Measurements from ENCODE around the gene PALM.

The PALM gene

DNA sequence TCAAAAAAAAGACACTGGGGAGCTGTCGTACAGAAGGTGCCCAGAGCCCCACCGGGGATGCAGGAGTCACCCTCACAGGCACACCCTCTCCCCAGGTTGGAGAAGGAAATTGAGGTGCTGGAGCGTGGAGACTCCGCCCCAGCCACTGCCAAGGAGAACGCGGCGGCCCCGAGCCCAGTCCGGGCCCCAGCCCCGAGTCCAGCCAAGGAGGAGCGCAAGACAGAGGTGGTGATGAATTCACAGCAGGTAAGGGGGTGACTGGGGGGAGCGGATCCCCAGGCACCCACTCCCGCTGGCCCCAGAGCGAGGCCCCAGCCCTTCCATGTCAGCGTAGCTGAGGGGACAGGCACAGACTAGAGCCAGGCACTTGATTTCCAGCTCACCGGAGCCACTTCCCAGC lies 22.3 kb downstream of the PALM start (continued):
- TF ChIP-seq SNAI2 (CRISPR knock-in tag; IDR thresholded peaks at IDR 0.05), result no peak
- TF ChIP-seq BACH2 (CRISPR knock-in tag; IDR thresholded peaks at IDR 0.05; ENCODE audit: borderline replicate concordance), result no peak
- no peak for TF ChIP-seq ARNTL (CRISPR knock-in tag; IDR thresholded peaks at IDR 0.05; ENCODE audit: borderline replicate concordance, low read depth)
- no peak for TF ChIP-seq RARB (CRISPR knock-in tag; IDR thresholded peaks at IDR 0.05)

DNA sequence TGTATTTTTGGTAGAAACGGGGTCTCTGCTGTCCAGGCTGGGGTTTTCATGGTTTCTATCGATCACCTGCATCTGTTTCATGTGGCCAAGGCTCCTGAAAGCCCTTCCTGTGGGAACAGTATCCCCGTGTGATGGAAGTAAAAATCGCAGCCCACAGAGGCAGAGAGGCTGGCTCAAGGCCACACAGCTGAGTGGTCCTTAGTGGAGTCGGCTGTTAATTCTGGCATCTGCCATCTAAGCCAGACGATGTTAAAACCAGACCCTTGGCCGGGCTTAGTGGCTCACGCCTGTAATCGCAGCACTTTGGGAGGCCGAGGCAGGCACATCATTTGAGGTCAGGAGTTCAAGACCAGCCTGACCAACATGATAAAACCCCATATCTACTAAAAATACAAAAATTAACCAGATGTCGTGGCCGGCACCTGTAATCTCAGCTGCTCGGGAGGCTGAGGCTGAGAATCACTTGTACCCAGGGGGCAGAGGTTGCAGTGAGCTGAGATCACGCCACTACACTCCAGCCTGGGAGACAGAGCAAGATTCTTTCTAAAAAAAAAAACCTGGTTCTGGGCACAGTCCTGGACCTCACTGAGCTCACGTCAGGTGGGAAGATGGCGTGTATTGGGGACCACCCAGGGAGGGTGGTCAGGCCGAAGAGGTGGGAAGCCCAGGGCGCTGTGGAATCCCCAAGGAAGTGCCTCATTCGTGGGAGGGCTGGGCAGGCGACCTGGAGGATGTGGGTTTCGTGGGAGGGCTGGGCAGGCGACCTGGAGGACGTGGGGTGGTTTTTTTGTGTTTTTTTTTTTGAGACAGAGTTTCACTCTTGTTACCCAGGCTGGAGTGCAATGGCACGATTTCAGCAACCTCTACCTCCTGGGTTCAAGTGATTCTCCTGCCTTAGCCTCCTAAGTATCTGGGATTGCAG lies 23.7 kb downstream of the PALM start:
- no peak for TF ChIP-seq ZNF565 (CRISPR knock-in tag; conservative IDR thresholded peaks at IDR 0.05; ENCODE audit: low read depth)
- no peak for TF ChIP-seq ESRRG (CRISPR knock-in tag; IDR thresholded peaks at IDR 0.05)
- no peak for TF ChIP-seq BACH2 (CRISPR knock-in tag; IDR thresholded peaks at IDR 0.05; ENCODE audit: borderline replicate concordance)
- no peak for TF ChIP-seq ZFP30 (CRISPR knock-in tag; IDR thresholded peaks at IDR 0.05)
- TF ChIP-seq, protein P1, sequence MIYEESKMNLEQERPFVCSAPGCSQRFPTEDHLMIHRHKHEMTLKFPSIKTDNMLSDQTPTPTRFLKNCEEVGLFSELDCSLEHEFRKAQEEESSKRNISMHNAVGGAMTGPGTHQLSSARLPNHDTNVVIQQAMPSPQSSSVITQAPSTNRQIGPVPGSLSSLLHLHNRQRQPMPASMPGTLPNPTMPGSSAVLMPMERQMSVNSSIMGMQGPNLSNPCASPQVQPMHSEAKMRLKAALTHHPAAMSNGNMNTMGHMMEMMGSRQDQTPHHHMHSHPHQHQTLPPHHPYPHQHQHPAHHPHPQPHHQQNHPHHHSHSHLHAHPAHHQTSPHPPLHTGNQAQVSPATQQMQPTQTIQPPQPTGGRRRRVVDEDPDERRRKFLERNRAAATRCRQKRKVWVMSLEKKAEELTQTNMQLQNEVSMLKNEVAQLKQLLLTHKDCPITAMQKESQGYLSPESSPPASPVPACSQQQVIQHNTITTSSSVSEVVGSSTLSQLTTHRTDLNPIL (CRISPR knock-in tag; IDR thresholded peaks at IDR 0.05; ENCODE audit: low read depth), result no peak
- ATAC-seq, result no peak

DNA sequence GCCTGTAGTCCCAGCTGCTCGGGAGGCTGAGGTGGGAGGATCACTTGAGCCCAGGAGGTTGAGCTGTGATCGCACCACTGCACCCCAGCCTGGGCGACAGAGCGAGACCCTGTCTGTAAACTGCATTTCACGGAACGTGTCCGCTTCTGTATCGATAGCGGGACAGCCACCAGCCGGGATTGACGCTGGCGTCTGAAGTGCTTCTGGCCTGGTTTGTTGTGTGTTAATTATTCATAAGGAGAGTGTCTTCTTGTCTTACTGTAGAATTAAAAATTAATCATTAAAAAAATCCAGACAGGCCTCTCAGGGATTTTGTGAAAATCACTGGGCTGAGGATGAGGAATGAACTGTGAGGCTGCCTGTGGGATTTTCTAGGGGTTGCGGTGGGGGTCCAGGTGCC lies 26.0 kb downstream of the PALM start:
- TF ChIP-seq, protein P2, sequence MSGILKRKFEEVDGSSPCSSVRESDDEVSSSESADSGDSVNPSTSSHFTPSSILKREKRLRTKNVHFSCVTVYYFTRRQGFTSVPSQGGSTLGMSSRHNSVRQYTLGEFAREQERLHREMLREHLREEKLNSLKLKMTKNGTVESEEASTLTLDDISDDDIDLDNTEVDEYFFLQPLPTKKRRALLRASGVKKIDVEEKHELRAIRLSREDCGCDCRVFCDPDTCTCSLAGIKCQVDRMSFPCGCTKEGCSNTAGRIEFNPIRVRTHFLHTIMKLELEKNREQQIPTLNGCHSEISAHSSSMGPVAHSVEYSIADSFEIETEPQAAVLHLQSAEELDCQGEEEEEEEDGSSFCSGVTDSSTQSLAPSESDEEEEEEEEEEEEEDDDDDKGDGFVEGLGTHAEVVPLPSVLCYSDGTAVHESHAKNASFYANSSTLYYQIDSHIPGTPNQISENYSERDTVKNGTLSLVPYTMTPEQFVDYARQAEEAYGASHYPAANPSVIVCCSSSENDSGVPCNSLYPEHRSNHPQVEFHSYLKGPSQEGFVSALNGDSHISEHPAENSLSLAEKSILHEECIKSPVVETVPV (CRISPR knock-in tag; IDR thresholded peaks at IDR 0.05), result no peak
- TF ChIP-seq ARNTL (CRISPR knock-in tag; IDR thresholded peaks at IDR 0.05; ENCODE audit: borderline replicate concordance, low read depth), result no peak
- TF ChIP-seq TCF4 (CRISPR knock-in tag; IDR thresholded peaks at IDR 0.05; ENCODE audit: borderline replicate concordance), result no peak
- TF ChIP-seq, protein P1 (CRISPR knock-in tag; IDR thresholded peaks at IDR 0.05; ENCODE audit: low read depth), result no peak
- TF ChIP-seq, protein P3, sequence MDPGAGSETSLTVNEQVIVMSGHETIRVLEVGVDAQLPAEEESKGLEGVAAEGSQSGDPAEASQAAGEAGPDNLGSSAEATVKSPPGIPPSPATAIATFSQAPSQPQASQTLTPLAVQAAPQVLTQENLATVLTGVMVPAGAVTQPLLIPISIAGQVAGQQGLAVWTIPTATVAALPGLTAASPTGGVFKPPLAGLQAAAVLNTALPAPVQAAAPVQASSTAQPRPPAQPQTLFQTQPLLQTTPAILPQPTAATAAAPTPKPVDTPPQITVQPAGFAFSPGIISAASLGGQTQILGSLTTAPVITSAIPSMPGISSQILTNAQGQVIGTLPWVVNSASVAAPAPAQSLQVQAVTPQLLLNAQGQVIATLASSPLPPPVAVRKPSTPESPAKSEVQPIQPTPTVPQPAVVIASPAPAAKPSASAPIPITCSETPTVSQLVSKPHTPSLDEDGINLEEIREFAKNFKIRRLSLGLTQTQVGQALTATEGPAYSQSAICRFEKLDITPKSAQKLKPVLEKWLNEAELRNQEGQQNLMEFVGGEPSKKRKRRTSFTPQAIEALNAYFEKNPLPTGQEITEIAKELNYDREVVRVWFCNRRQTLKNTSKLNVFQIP (CRISPR knock-in tag; IDR thresholded peaks at IDR 0.05; ENCODE audit: borderline replicate concordance, low read depth), result no peak
- no peak for TF ChIP-seq ZFP30 (CRISPR knock-in tag; IDR thresholded peaks at IDR 0.05)
- TF ChIP-seq BACH2 (CRISPR knock-in tag; IDR thresholded peaks at IDR 0.05; ENCODE audit: borderline replicate concordance), result no peak
- TF ChIP-seq SNAI2 (CRISPR knock-in tag; IDR thresholded peaks at IDR 0.05), result no peak
- TF ChIP-seq, protein P4, sequence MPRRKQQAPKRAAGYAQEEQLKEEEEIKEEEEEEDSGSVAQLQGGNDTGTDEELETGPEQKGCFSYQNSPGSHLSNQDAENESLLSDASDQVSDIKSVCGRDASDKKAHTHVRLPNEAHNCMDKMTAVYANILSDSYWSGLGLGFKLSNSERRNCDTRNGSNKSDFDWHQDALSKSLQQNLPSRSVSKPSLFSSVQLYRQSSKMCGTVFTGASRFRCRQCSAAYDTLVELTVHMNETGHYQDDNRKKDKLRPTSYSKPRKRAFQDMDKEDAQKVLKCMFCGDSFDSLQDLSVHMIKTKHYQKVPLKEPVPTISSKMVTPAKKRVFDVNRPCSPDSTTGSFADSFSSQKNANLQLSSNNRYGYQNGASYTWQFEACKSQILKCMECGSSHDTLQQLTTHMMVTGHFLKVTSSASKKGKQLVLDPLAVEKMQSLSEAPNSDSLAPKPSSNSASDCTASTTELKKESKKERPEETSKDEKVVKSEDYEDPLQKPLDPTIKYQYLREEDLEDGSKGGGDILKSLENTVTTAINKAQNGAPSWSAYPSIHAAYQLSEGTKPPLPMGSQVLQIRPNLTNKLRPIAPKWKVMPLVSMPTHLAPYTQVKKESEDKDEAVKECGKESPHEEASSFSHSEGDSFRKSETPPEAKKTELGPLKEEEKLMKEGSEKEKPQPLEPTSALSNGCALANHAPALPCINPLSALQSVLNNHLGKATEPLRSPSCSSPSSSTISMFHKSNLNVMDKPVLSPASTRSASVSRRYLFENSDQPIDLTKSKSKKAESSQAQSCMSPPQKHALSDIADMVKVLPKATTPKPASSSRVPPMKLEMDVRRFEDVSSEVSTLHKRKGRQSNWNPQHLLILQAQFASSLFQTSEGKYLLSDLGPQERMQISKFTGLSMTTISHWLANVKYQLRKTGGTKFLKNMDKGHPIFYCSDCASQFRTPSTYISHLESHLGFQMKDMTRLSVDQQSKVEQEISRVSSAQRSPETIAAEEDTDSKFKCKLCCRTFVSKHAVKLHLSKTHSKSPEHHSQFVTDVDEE (CRISPR knock-in tag; IDR thresholded peaks at IDR 0.05), result no peak
- no peak for TF ChIP-seq OSR1 (CRISPR knock-in tag; IDR thresholded peaks at IDR 0.05)
- no peak for TF ChIP-seq GLIS3 (CRISPR knock-in tag; IDR thresholded peaks at IDR 0.05)
- TF ChIP-seq CSDC2 (CRISPR knock-in tag; IDR thresholded peaks at IDR 0.05), result no peak
- no peak for ATAC-seq

DNA sequence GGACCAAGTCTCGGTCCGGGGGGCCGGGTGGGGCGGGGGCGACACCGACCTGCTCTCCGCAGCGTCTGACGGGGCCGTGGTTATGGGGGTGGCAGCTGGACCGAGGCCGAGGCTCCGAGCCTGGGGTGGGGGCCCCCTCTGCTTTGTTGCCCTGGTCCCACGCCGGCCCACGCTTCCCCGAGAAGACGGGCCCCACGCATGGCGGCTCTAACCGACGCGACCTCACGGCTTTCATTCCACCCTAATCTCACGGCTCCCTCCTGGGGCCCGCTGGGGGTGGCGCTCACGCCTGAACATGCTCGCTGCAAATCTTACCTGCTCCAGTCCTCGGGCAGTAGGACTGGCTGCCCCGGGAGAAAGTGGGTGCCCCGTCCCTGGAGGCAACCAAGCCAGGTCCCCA lies 27.4 kb downstream of the PALM start:
- ATAC-seq, result no peak
- no peak for TF ChIP-seq GLIS3 (CRISPR knock-in tag; IDR thresholded peaks at IDR 0.05)
- no peak for TF ChIP-seq ZC3H10 (CRISPR knock-in tag; IDR thresholded peaks at IDR 0.05)
- no peak for TF ChIP-seq ARNTL (CRISPR knock-in tag; IDR thresholded peaks at IDR 0.05; ENCODE audit: borderline replicate concordance, low read depth)
- no peak for TF ChIP-seq OSR1 (CRISPR knock-in tag; IDR thresholded peaks at IDR 0.05)
- TF ChIP-seq, protein P5, sequence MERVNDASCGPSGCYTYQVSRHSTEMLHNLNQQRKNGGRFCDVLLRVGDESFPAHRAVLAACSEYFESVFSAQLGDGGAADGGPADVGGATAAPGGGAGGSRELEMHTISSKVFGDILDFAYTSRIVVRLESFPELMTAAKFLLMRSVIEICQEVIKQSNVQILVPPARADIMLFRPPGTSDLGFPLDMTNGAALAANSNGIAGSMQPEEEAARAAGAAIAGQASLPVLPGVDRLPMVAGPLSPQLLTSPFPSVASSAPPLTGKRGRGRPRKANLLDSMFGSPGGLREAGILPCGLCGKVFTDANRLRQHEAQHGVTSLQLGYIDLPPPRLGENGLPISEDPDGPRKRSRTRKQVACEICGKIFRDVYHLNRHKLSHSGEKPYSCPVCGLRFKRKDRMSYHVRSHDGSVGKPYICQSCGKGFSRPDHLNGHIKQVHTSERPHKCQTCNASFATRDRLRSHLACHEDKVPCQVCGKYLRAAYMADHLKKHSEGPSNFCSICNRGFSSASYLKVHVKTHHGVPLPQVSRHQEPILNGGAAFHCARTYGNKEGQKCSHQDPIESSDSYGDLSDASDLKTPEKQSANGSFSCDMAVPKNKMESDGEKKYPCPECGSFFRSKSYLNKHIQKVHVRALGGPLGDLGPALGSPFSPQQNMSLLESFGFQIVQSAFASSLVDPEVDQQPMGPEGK (CRISPR knock-in tag; IDR thresholded peaks at IDR 0.05; ENCODE audit: borderline replicate concordance), result no peak
- no peak for TF ChIP-seq RARB (CRISPR knock-in tag; IDR thresholded peaks at IDR 0.05)
- TF ChIP-seq, protein P2 (CRISPR knock-in tag; IDR thresholded peaks at IDR 0.05), result no peak
- TF ChIP-seq BACH2 (CRISPR knock-in tag; IDR thresholded peaks at IDR 0.05; ENCODE audit: borderline replicate concordance), result no peak
- TF ChIP-seq, protein P4 (CRISPR knock-in tag; IDR thresholded peaks at IDR 0.05), result no peak

Data from SK-N-SH treated with all-trans-retinoic acid at 6 μM for 48 hours (cell line).